Trophoblast cell (in vitro differentiated cells and primary cell): ENCODE results near the gene CDKAL1.

Experiments used
- DNase-seq, 2 donors: peaks; one replicate each; pipeline ENCODE4 v3.0.0-alpha.2; 2016
- H2AFZ ChIP-seq: 2 replicates; pipeline ENCODE4 v1.6.1; 2013; ENCODE audit warnings: low read length, moderate library complexity, mild to moderate bottlenecking; ENCODE audit not compliant: insufficient read depth, poor library complexity
- H2AK5ac ChIP-seq: 2 replicates; pipeline ENCODE4 v1.6.1; 2013; ENCODE audit warnings: mild to moderate bottlenecking, low read length
- H2BK120ac ChIP-seq: 2 replicates; pipeline ENCODE4 v1.6.1; 2013; ENCODE audit warnings: low read length, mild to moderate bottlenecking, moderate library complexity; ENCODE audit not compliant: insufficient read depth, poor library complexity
- H2BK12ac ChIP-seq: 2 replicates; pipeline ENCODE4 v1.6.1; 2013; ENCODE audit warnings: mild to moderate bottlenecking, low read length, moderate library complexity
- H2BK5ac ChIP-seq: 2 replicates; pipeline ENCODE4 v1.6.1; 2013; ENCODE audit warnings: low read length, low read depth, moderate library complexity, mild to moderate bottlenecking; ENCODE audit not compliant: poor library complexity
- H3K14ac ChIP-seq: 2 replicates; pipeline ENCODE4 v1.6.1; 2013; ENCODE audit warnings: mild to moderate bottlenecking, low read length
- H3K18ac ChIP-seq: 2 replicates; pipeline ENCODE4 v1.6.1; 2013; ENCODE audit warnings: mild to moderate bottlenecking, low read length
- H3K23ac ChIP-seq: 2 replicates; pipeline ENCODE4 v1.6.1; 2013; ENCODE audit warnings: low read length
- H3K27ac ChIP-seq: 2 replicates; pipeline ENCODE4 v1.5.1; 2013; ENCODE audit warnings: low read depth, mild to moderate bottlenecking, inconsistent platforms, low read length, moderate library complexity
- H3K27me3 ChIP-seq: 2 replicates; pipeline ENCODE4 v1.6.1; 2013; ENCODE audit warnings: inconsistent platforms, mild to moderate bottlenecking, low read length, moderate library complexity; ENCODE audit not compliant: insufficient read depth
- H3K36me3 ChIP-seq, 2 experiments: 1 replicate in 1 of 2; 2 replicates in 1 of 2; pipeline ENCODE4 v1.6.1; 2013; ENCODE audit warnings: low read length in 2 of 2, mild to moderate bottlenecking in 2 of 2, moderate library complexity in 1 of 2; ENCODE audit not compliant: insufficient read depth in 2 of 2, control insufficient read depth in 1 of 2
- H3K4ac ChIP-seq: 2 replicates; pipeline ENCODE4 v1.6.1; 2013; ENCODE audit warnings: low read depth, mild to moderate bottlenecking, low read length, moderate library complexity
- H3K4me1 ChIP-seq, 2 experiments: 1 replicate in 1 of 2; 2 replicates in 1 of 2; pipeline ENCODE4 v1.6.1; 2013; ENCODE audit warnings: low read length in 2 of 2, mild to moderate bottlenecking in 2 of 2, moderate library complexity in 1 of 2; ENCODE audit not compliant: insufficient read depth in 2 of 2, control insufficient read depth in 1 of 2
- H3K4me2 ChIP-seq: 2 replicates; pipeline ENCODE4 v1.6.1; 2013; ENCODE audit warnings: inconsistent platforms, mild to moderate bottlenecking, low read length, moderate library complexity
- H3K4me3 ChIP-seq: 2 replicates; pipeline ENCODE4 v1.5.1; 2013; ENCODE audit warnings: mild to moderate bottlenecking, low read depth, low read length, inconsistent platforms
- H3K79me1 ChIP-seq: one replicate; pipeline ENCODE4 v1.6.1; 2013; ENCODE audit warnings: low read length
- H3K79me2 ChIP-seq: 2 replicates; pipeline ENCODE4 v1.6.1; 2013; ENCODE audit warnings: low read length, mild to moderate bottlenecking; ENCODE audit not compliant: control insufficient read depth, insufficient read depth, poor library complexity
- H3K9ac ChIP-seq: 2 replicates; pipeline ENCODE4 v1.6.1; 2013; ENCODE audit warnings: mild to moderate bottlenecking, low read length
- H3K9me3 ChIP-seq: 2 replicates; pipeline ENCODE4 v1.6.1; 2013; ENCODE audit warnings: low read depth, mild to moderate bottlenecking, control low read depth, inconsistent platforms, low read length; ENCODE audit not compliant: insufficient read depth
- H4K12ac ChIP-seq: 2 replicates; pipeline ENCODE4 v1.6.1; 2013; ENCODE audit warnings: low read depth, mild to moderate bottlenecking, low read length, moderate library complexity
- H4K8ac ChIP-seq: 2 replicates; pipeline ENCODE4 v1.6.1; 2013; ENCODE audit warnings: low read depth, mild to moderate bottlenecking, low read length, moderate library complexity
- H4K91ac ChIP-seq: one replicate; pipeline ENCODE4 v1.6.1; 2013; ENCODE audit warnings: low read depth, mild to moderate bottlenecking, low read length, moderate library complexity
- WGBS: extraction: QIAGEN DNeasy Blood & Tissue Kit; methylation state at CpG from one replicate; pipeline ENCODE4 v1.1.7; 2013; ENCODE audit warnings: missing lambda C conversion rate; ENCODE audit not compliant: insufficient read length, insufficient coverage; ENCODE audit errors: extremely low coverage; 5-methylcytosine and 5-hydroxymethylcytosine counted together

The CDKAL1 gene

DNA sequence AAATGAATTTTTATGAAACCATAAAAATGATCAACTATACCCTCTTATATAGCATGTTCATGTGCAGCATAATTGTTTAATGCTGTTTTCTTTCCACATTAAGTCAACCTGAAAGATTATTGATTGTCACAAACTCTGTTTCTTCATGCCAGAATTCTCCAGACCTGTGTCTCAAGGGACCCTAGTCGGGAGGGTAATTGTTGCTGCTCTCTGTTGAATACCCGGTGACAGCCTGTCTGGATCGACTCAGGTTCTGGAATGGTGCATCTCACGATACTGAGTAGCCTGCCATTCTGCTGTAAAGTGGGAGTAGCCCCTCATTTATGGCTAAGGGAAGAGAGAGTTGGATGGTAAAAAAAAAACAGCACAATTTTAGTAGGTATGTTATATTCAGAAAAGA is 609.4 kb downstream of the CDKAL1 start:
- H2BK12ac ChIP-seq = no peak overlapping the region
- no peaks in the 10 kb centered on the region for H3K9me3 ChIP-seq
- no peak overlapping the region for H2AK5ac ChIP-seq

DNA sequence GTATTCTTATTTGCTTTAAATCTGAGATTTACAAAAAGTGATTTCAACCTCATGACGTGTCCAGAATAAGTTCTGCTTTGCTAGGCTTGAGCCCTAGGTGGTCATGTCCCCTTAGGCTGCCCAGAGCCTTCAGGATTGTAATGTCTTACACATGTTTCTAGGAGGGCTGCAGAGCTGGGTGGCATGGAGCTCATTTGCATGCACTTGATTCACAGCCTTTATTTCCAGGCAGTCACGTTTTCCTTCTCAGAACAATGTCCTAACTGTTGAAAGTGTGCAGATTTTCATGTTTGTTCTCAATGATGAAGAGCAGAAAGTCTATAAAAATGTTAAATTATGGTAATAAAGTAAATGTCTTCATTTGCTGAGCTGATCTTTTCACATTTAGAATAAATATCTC is 610.7 kb downstream of the CDKAL1 start:
- Histone ChIP-seq H3K79me2 (no peaks in the 10 kb centered on the region), H4K8ac (no peak overlapping the region), H2BK12ac (no peak overlapping the region), H3K4ac (no peak overlapping the region), H3K9ac (no peak overlapping the region), H3K23ac (no peak overlapping the region), H4K91ac (no peak overlapping the region), H3K4me3 (no peak overlapping the region), H2BK120ac (no peak overlapping the region), H2AK5ac (no peak overlapping the region), H2AFZ (no peak overlapping the region), H2BK5ac (no peak overlapping the region), H3K14ac (no peak overlapping the region), H3K4me1 (no peaks in the 10 kb centered on the region), H3K79me1 (no peaks in the 10 kb centered on the region), H3K27me3 (no peaks in the 10 kb centered on the region), H3K27ac (no peak overlapping the region), H3K36me3 (no peaks in the 10 kb centered on the region), H3K4me2 (no peak overlapping the region), H3K18ac (no peak overlapping the region), H4K12ac (no peak overlapping the region), H3K9me3 (no peaks in the 10 kb centered on the region)
- no CpG with 5 or more reads among the region's 2 CpGs for WGBS
- no peak for DNase-seq

More for the DNA sequence above, 609.4 kb downstream of the CDKAL1 start:
- Histone ChIP-seq H3K79me2 (no peaks in the 10 kb centered on the region), H3K4me2 (no peak overlapping the region), H2BK120ac (no peak overlapping the region), H3K27me3 (no peaks in the 10 kb centered on the region), H4K8ac (no peak overlapping the region), H2AFZ (no peak overlapping the region), H4K91ac (no peak overlapping the region), H3K18ac (no peak overlapping the region), H3K27ac (no peak overlapping the region), H3K23ac (no peak overlapping the region), H3K4me3 (no peak overlapping the region), H3K4ac (no peak overlapping the region), H3K9ac (no peak overlapping the region), H3K79me1 (no peaks in the 10 kb centered on the region), H3K14ac (no peak overlapping the region), H2BK5ac (no peak overlapping the region), H4K12ac (no peak overlapping the region), H3K4me1 (no peaks in the 10 kb centered on the region), H3K36me3 (no peaks in the 10 kb centered on the region)
- WGBS = no CpG with 5 or more reads among the region's 4 CpGs
- DNase-seq = no peak

DNA sequence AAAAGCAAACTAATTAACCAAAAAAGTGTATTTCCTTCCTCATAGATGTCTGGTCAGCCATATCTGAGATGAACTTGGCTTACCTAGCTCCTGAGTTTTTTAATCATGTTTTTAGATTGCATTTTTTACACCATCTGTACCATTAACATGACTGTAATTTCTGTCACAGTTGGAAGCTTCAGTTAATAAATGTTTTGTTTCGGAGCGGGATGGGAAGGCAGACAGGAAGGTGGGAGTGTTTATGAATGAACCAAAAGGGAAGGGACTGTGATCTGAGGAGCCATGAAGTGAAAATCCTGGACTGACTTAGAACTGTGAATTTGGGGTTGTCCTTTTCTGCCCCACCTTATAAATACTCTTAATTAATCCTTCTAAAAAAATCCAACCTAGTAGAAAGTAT is 613.7 kb downstream of the CDKAL1 start:
- 100% methylated on average over 2 of the region's 2 CpGs for WGBS
- Histone ChIP-seq H3K4me1 (no peaks in the 10 kb centered on the region), H2BK12ac (no peak overlapping the region), H2BK120ac (no peak overlapping the region), H3K9me3 (no peaks in the 10 kb centered on the region), H3K4me2 (no peak overlapping the region), H3K79me1 (no peaks in the 10 kb centered on the region), H2AFZ (no peak overlapping the region), H3K27ac (no peak overlapping the region), H3K27me3 (no peaks in the 10 kb centered on the region), H3K9ac (no peak overlapping the region), H3K4ac (no peak overlapping the region), H3K14ac (no peak overlapping the region), H4K12ac (no peak overlapping the region), H3K23ac (no peak overlapping the region), H3K4me3 (no peak overlapping the region), H2AK5ac (no peak overlapping the region), H2BK5ac (no peak overlapping the region), H3K36me3 (no peaks in the 10 kb centered on the region), H4K8ac (no peak overlapping the region), H3K18ac (no peak overlapping the region), H4K91ac (no peak overlapping the region), H3K79me2 (no peaks in the 10 kb centered on the region)
- DNase-seq = no peak

DNA sequence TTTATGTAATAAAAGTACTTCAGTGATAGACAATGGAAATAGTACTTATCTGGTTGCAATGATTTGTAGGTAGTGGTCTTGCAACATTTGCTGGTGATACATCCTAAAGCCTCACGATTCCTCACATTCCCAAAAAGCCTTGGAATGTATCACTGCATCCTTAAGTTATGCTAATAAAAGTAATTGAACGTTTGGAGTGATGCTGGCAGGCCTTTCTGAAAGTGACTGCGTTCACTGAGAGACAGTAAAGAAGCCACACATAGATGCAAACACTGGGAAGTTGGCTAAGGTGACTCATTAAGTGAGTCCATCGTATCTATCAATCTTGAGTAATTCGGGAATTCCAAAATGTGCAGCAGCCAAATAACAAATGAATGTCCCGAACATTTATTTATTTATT is 615.2 kb downstream of the CDKAL1 start:
- Histone ChIP-seq H3K18ac (no peak overlapping the region), H2BK120ac (no peak overlapping the region), H3K36me3 (no peaks in the 10 kb centered on the region), H2BK5ac (no peak overlapping the region), H3K27ac (no peak overlapping the region), H3K27me3 (no peaks in the 10 kb centered on the region), H3K4me3 (no peak overlapping the region), H3K4me1 (no peaks in the 10 kb centered on the region), H2BK12ac (no peak overlapping the region), H4K8ac (no peak overlapping the region), H2AFZ (no peak overlapping the region), H4K91ac (no peak overlapping the region), H2AK5ac (no peak overlapping the region), H3K4me2 (no peak overlapping the region), H4K12ac (no peak overlapping the region), H3K14ac (no peak overlapping the region), H3K79me1 (no peaks in the 10 kb centered on the region), H3K79me2 (no peaks in the 10 kb centered on the region), H3K4ac (no peak overlapping the region), H3K9ac (no peak overlapping the region), H3K9me3 (no peaks in the 10 kb centered on the region), H3K23ac (no peak overlapping the region)
- peak; percentile 77 to 89 for DNase-seq
- no CpG with 5 or more reads among the region's 6 CpGs for WGBS
